NCI-H2029 treated with DMSO at 0.1 percent for 48 hours (cell line): ENCODE results near the gene GRIN3A.
"Not testable (repeated sequence)": the region's sequence is repeated elsewhere in the genome, so short reads cannot be mapped to it uniquely, and the experiment has no call there.

Experiments used
- DNase-seq: peaks from one replicate; lab custom pipeline; 2025; lab: John Stamatoyannopoulos, UW

The GRIN3A gene

DNA sequence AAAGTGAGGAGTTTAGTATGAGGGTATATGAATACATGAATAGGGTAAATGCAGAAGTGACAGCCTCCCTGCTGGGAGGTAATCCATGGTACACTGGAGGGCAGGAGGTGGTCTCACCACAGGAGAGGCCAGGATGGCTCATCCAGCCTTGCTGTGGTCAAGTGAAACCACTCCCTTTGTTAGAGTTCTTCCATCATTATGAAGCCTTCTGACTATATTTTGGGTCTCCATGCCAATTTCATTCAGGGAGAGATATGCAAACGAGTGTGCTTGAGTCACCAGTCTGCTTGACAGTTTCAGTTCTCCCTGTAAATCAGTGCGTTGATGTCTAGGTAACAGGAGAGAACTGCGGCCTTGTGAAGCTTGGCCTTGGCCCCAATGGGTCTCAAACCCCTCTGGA, 160.1 kb downstream of the GRIN3A start:
- no peak for DNase-seq

DNA sequence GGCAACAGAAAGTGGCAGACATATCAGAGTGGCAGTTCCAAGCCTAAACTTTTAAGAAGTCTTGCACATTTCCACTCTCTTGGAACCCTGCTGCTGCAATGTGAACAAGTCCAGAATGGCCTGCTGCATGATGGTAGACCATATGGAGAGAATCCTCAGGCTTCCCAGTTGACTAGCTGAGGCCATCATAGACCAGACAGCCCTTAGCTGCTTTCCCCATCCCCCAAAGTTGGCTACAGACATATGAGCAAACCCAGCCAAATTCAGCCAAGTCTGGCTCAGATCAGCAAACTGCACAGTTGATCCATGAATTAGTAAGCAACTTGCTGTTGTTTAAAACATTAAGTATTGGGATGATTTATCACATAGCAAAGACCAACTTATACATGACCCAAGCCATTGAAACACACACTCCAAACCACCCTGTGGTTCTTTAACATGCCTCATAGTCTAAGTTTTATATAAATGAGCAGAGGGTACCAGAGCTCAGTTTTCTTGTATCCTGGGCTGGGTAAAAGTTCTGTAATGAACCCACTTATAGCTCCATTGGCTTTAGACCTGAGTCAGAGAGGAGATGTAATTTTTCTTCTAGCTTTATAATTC, 163.6 kb downstream of the GRIN3A start:
- no peak for DNase-seq

DNA sequence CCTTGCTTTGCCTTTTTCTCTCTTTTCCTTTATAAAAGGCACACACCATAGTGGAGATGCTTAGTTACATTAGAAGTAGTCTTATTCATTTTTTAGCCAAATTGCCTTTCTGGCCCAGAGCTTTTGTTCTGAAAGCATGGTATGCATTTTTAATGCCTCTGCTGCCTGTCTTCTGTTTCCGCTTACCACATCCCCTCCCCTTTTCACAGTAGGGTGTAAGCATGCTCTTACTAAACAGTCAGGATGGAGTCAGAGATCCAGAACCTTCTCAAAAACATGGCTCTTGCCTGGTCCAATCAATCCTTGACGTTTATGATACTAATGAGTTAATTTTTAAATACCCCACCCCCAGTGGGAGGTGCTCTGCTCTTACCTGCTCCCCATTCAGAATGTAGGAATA, 166.1 kb downstream of the GRIN3A start:
- DNase-seq: no peak

DNA sequence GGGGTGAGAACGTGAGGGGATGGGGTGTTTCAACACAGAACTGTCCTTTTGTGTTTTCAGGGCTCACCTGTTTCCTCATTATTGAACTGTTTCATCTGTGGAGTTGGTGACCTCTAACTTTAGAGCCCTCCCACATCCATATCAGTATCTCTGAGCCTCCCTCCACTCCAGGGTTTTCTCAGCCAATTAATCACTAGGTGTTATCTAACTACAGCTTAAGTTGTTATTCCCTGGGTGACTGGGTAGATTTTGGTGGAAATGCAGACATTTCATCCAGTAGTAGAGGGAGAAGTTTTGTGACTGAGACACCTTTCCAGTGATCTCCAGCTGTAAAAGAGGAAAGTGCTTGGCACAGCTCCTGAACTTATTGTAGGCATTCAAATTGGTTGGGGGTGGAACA, 167.3 kb downstream of the GRIN3A start:
- no peak for DNase-seq

DNA sequence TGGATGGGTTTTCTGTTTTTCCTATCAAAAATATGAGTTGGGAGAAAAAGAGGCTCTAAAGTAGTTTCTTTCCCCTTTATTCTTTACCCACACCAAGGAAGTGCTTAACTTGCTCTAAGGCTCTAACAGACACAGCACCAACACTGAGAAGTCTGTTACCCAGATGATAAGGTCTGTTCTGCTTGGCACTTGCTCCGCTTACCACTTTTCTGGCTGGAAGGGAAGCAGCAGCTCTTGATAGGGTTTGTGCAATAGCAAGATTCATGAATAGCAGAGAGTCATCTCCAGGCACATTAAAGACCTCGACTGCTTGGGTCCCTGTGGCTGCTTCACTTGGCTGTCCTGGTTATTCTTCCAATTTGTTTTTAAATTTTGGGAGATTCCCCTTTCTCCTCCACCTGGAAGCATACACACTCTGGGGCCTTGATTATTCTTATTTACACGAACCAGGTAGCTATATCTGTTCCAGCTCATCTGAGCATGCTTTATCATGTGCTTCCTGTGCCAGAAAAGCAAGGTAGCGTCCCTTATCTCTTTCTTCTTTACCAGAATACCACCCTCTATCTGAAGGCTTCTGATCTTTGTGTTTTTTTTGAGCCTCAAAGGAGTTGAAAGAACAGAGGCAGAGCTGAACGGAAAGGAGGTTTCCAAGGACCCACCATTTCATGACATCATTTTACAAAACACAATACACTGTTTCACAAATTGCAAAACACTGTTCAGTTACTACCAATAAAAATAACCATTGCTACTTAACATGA, 168.5 kb downstream of the GRIN3A start:
- no peak for DNase-seq

DNA sequence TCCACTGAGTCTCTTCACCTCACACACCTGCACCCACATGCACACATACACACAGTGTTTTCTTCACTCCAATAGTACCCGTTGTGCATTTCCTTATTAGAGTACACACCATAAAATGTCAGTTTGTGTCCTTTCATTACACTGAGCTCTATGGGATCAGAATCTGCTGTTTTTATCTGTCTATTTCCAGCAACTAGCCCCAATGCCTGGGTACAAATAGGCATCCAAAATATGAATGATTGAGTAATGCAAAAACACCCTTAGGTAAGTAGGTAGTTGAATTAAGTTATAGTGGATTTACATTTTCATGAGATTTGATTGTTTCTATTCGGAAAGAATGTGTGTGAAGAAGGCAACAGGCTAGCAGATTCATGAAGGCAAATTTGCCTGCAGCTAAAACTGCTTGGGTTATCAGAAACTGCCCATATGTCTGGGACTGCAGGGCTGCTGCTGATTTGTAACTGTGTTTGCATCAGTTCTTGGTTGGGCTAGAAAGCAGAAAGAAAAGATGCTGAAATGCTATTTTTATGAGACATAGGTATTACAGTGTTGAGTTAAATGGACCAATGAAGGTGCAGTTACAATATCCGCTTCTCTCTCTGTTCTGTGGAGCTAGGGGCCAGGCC, 170.6 kb downstream of the GRIN3A start:
- no peak for DNase-seq

DNA sequence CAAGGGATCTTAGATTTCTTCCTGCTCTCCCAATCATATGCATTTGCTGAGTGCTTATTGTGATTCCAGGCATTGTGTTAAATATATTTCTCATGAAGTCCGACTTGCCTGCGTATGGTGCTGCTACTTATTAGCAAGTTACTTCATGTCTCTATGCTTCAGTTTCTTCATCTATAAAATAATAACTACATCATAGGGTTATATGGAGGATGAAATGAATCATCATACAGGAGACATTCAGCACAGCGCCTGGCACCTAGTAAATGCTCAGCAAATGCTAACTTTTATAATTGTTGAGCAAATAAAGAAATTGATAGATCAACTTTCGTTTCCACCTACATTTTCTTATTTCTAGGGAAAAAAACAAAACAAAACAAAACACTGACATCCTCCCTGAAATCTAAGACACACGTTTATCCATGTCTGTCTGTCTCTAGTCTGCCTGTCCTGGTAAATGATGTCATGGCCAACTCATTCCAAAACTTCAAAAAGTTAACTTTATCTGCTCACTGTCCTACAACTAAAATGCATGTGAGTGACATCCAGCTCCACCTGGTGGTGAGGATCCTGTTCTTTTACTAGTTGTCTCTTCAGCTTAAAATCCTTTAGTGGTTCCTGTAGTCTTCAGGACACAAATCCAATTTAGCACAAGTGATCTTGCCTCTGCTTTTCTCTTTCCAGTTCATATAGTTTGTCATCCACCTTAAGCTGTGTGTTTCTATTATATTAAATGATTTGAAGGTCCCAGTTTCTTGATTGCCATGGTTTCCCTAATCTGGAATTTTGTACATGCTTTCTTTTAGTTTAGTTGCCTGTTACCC, 171.3 kb downstream of the GRIN3A start:
- no peak for DNase-seq

DNA sequence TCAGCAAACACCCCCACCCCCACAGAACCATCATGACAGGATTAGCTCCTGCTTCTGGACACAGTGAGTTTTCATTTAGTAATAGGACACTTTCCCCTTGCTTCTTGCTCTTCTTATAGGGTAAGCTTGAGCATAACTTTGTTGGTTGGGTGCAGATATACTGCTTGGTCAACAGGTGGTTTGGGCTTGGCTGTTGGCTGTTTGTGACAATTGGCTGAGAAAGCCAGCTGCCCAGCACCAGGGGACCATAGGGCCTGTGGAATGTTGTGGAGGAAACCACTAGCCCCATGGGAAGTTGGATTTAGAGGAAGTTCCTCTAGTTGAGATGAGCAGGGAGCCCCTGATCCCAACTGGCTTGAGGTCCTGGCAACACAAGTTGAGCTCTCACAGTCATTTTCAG, 174.2 kb downstream of the GRIN3A start:
- no peak for DNase-seq

DNA sequence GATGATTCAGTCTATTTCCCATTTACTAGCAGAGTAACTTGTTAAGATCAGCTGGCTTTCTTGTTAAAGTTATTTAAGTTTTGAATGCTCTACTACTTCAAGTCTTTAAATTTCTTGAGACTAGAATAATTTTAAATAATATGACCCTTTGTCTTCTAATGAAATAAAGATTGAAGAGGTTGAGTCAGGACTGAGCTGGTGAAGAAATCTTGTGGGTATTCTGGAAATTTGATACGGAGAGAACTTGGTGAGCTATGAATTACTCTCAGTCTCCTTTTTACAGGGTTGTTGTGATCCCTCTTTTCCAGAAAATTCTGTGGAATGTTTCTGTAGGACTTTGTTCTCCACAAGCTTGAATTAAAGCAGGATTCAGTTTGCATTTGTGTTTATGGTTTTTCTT, 175.5 kb downstream of the GRIN3A start:
- no peak for DNase-seq

DNA sequence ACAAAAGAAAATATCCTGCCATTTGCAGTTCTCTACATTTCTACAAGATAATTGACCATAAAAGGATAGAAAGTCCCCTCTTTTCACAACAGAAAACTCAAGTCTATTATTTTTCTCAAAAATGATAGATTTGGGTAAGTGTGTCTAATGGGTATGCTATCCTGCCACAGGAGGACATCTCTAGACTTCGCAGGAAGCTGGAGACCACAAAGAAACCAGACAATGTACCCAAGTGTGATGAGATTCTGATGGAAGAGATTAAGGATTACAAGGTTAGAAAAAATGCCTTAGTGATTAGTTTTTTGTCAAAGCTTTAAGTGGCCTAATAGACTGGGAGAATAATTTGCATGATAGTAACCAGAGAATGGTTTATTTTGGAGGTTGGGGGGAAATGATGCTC, 176.7 kb downstream of the GRIN3A start:
- DNase-seq: no peak

DNA sequence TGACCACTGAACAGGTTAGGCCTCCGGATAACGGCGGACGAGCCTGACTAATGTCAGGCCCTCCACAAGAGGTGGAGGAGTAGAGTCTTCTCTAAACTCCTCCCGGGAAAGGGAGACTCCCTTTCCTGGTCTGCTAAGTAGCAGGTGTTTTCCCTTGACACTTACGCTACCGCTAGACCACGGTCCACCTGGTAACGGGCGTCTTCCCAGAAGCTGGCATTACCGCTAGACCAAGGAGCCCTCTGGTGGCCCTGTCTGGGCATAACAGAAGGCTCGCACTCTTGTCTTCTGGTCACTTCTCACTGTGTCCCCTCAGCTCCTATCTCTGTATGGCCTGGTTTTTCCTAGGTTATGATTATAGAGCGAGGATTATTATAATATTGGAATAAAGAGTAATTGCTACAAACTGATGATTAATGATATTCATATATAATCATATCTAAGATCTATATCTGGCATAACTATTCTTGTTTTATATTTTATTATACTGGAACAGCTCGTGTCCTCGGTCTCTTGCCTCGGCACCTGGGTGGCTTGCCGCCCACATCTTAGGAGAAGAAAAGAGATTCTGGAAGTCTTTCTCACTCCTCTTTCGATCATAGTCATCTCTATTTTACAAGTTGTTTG, 188.9 kb downstream of the GRIN3A start:
- not testable (repeated sequence) for DNase-seq

DNA sequence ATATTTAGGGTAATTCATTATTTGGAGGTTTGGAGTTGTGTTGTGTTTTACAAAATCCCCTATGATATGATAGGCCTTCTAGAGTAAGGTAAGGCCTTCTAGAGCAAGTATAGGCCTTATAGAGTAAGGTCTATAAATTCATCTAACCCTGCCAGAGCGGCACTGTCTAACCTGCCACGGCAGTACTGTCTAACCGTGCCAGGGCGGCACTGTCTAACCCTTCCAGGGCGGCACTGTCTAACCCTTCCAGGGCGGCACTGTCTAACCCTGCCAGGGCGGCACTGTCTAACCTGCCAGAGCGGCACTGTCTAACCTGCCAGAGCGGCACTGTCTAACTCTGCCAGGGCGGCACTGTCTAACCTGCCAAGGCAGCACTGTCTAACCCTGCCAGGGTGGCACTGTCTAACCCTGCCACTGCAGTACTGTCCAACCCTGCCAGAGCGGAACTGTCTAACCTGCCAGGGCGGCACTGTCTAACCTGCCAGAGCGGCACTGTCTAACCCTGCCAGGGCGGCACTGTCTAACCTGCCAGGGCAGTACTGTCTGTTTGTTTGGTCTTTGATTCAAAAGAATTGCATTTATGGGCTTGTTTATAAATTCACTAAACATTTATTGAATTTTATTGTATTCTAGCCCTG, 195.2 kb downstream of the GRIN3A start:
- no peak for DNase-seq

DNA sequence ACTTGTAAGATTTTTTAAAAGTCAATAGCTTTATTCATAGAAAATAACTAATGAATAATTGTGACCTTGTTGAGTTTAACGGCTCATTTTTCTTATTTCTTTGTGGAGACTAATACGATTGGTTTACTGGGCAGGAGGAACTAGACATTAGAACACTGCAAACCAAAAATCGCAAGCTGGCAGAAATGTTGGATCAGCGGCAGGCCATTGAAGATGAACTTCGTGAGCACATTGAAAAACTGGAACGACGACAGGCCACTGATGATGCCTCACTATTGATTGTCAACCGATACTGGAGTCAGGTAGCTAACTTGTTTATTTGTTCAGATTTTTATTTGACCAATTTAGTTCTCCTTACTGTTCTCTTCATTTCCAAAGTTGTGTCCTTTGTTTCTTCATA, 198.4 kb downstream of the GRIN3A start:
- no peak for DNase-seq

DNA sequence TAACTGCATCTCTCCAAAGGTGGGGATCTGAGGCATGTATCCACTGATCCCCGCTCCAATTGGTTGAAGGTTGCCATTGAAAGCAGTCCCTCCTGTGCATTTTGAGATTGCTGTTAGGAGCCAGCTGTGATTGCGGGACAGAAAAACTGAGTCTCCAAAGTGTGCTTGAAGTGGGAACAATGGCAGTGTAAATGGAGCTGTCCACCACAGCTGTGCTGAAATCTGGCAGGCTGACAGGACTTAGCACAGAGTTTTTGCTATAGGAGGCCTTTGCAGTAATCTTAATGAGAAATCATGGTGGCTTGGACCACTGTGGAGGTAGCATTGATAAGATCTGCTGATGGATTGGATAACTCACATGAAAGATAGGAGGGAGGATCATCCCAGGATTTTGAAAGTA, 201.5 kb downstream of the GRIN3A start:
- no peak for DNase-seq

DNA sequence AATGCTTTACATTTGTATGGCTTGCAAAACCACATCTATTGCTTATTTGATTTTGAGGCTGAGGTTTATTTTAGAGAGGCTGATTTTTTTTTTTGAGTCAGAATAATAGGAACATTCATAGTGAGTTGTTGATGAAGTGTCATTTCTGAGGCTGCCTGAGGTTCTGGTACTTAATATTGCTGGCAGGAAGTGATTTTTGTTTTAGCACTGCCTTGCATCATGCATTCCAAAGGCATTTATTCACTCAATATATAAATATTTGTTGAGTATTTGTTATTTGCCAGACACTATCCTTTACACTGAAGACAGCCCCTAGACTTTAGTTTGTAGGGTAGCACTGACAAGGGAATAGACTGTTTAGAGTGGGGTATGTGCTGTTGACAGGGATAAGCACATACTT, 202.1 kb downstream of the GRIN3A start:
- DNase-seq: no peak

DNA sequence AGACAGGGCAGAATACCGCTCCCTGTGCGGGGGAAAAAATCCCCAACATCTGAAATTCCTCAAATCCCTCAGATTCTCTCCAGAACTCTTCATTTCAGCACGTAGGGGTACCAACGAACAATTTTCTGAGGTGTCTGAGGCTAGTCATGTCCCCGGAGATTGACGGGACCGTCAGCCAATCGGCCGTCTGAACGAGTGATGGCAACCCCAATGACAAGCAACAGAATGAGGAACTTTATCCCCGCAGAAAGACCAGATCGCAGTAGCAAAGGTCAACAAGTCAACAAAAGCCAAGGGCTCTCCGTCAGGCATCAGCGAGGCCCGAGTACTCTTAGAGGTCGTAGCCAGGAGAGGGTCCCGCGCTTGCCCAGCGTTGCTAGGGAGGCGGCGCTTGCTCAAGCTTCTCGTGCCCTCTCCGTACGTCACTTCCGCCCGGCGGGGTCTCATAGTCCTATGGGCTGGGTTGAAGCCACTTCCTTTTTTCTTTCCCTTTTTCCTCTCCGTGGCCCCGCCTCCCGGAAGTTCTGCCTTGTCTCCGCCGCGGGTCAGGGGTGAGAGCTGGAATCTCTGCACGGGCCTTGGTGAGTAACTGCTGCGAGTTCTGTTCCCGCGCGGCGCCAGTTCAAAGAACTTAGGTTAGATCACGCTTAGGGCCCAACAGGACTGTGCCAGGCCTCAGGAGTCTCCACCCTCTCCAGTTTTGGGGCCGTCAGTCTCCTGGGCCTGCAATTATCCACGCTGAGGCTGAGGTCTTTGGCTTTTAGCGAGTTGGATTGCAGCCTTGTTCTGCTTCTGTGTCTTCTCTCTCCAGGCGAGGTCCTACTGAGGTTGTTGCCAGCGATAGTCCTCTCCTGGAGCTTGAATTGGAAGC, 204.9 kb downstream of the GRIN3A start, which contains the start of gene RNF20:
Gene RNF20 (plus strand): TSS at position 520 of the 871 bp plus-strand sequence. CDS start 1,571 bp downstream, outside the sequence.
- DNase-seq: peak; percentile 98

DNA sequence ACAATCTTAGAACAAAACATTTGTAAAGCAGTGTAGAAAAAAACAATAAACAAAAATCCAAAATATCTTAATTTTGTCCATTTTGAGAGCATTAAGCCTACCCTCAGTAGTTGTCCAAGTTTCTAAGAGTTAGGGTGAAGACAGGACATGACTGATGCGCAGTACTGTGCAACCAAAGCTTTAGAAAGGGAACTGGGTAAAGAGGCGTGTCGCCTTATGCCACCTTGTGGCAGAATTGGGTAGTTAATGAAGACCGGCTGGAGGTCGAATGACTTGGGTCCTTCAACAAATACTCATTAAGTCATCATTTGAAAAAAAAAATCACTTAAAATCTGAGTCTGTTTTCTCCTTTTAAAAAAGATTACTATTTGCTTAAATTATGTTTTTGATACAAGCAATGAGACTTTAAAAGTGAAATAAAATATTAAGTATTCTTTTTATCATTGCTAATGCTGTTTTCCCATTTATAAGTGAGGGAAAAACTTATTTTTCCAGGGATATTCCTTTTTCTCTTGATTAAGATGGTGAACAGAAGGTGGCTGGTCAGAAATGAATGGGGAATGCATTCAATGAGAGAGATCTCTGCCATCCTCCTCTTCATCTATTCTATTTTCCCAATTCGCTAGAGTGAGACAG, 208.3 kb downstream of the GRIN3A start:
- DNase-seq: peak; percentile 44

DNA sequence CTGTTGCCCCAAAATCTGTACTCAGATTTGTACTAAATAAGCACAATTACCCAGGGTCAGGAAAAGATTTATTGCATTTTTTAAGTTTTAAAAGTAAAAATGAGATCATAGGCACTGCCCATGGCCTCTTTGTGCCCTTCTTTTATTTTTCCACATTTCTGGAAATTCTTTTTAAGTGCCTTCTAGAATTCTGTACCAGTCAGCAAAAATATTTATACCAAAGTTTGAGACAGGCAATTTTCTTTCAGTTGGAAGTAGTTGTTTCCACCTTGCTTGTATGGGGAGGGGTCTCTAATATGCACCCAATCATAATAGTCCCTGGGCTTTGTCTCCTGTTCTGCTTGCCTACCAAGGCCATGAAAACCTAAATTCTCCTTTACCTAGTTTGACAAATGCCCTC, 210.4 kb downstream of the GRIN3A start:
- no peak for DNase-seq

DNA sequence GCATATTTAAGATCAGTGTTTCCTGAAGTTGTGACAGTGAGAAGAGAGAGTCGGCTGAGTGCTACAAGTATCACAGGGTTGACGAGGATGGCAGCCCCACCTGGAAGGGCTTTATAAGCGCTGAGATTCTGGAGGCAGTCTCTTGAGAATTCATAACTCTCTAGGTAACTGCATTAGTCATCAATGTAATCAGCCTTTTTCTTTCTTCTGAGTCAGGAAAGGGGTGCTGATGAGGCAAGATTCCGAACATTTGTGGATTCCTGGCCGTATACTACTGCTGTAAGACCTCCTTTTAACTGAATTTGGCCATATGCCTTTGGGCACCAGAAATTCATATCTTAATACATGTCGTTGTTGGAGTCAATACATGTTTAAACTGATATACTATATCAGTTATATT, 211.4 kb downstream of the GRIN3A start:
- DNase-seq: no peak

DNA sequence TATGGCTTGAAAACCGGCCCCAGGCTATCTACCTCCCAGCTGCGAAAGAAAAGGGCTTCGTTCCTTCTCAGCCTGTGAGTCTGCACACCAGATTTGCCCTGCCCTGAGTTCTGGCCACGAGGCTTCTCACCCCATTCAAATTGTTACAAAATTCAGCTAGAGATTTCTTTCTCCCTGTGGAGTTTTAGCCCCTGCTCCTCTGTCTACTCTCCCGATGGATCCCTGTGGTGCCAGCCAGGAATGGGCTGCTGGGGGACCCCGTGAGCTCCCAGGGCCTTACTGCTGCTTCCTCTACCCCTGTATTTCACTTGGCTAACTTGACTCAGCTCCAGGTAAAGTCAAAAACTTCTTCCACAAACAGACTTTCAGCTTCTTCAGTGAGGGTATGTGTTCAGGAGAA, 214.1 kb downstream of the GRIN3A start:
- no peak for DNase-seq
